SU-DHL-6 (cell line): ENCODE data around the gene SNRNP70.

Source experiments
- H2AFZ ChIP-seq: fragments of 200-600 bp; sonication (generic); 2 replicates; pipeline ENCODE4 v1.6.1; 2014; ENCODE audit warnings: low read depth, mild to moderate bottlenecking, moderate library complexity, mixed read lengths, antibody characterized with exemption, low read length; ENCODE audit not compliant: severe bottlenecking
- H3F3A ChIP-seq: fragments of 200-600 bp; shearing (Covaris generic); 2 replicates; pipeline ENCODE4 v1.6.0; 2016; ENCODE audit warnings: antibody characterized with exemption, mild to moderate bottlenecking; ENCODE audit not compliant: insufficient read depth
- H3K27ac ChIP-seq: fragments of 200-600 bp; sonication (generic); 2 replicates; pipeline ENCODE4 v1.5.1; 2016; ENCODE audit warnings: low read depth, mild to moderate bottlenecking, low read length, moderate library complexity, mixed read lengths
- H3K27me3 ChIP-seq: fragments of 200-600 bp; sonication (generic), shearing (Covaris generic); 2 replicates; pipeline ENCODE4 v1.6.0; 2014; ENCODE audit warnings: mild to moderate bottlenecking, low read length
- H3K36me3 ChIP-seq: fragments of 200-600 bp; sonication (generic); 2 replicates; pipeline ENCODE4 v1.6.1; 2014; ENCODE audit warnings: mild to moderate bottlenecking, low read length, mixed read lengths
- H3K4me2 ChIP-seq: fragments of 300-600, 200-600 bp; shearing (Covaris generic), sonication (generic); 2 replicates; pipeline ENCODE4 v1.6.0; 2014; ENCODE audit warnings: low read length, low read depth, mild to moderate bottlenecking; ENCODE audit not compliant: poor library complexity, severe bottlenecking
- H3K4me3 ChIP-seq: fragments of 200-600 bp; sonication (generic); 2 replicates; pipeline ENCODE4 v1.5.1; 2014; ENCODE audit warnings: antibody characterized with exemption, low read length, mild to moderate bottlenecking, mixed read lengths; ENCODE audit not compliant: insufficient read depth, poor library complexity, severe bottlenecking
- H3K79me2 ChIP-seq: fragments of 200-600 bp; sonication (generic); 2 replicates; pipeline ENCODE4 v1.6.1; 2014; ENCODE audit warnings: mild to moderate bottlenecking, low read length, moderate library complexity; ENCODE audit not compliant: insufficient read depth
- H3K9ac ChIP-seq: fragments of 200-600 bp; sonication (generic); 2 replicates; pipeline ENCODE4 v1.7.0; 2014; ENCODE audit warnings: mild to moderate bottlenecking, low read length
- H3K9me2 ChIP-seq: fragments of 200-600 bp; sonication (generic); replicated peaks from 2 replicates; pipeline ENCODE4 v1.6.1; 2014; ENCODE audit warnings: low read length; ENCODE audit not compliant: insufficient read depth
- H3K9me3 ChIP-seq: fragments of 200-600 bp; sonication (generic); 2 replicates; pipeline ENCODE4 v1.6.1; 2014; ENCODE audit warnings: low read length, mixed read lengths; ENCODE audit not compliant: insufficient read depth
- H4K20me1 ChIP-seq: fragments of 200-600 bp; sonication (generic); 2 replicates; pipeline ENCODE4 v1.6.1; 2014; ENCODE audit warnings: low read depth, mild to moderate bottlenecking, antibody characterized with exemption, low read length, moderate library complexity, mixed read lengths
- CTCF ChIP-seq: fragments of 200-600 bp; sonication (generic); IDR thresholded peaks from one replicate; pipeline ENCODE4 v1.5.1; 2017; ENCODE audit warnings: antibody characterized with exemption, mild to moderate bottlenecking, low read length, moderate library complexity; ENCODE audit not compliant: insufficient read depth, poor library complexity, severe bottlenecking
- EZH2phosphoT487 ChIP-seq: fragments of 200-600 bp; sonication (generic), shearing (Covaris generic); conservative IDR thresholded peaks from 2 replicates; pipeline ENCODE4 v1.6.1; 2018; ENCODE audit warnings: mild to moderate bottlenecking, antibody characterized with exemption, low read length, moderate library complexity, mixed read lengths

SNRNP70 gene

GRCh38 chr19:49086296-49086695 lies 1.0 kb downstream of the SNRNP70 start:
- no peaks in the 10 kb centered on the region for H3K9me3 ChIP-seq
- no peak overlapping the region for H2AFZ ChIP-seq
- no peak overlapping the region for H3K27ac ChIP-seq
- H3K9ac ChIP-seq: peak overlapping the region; percentile 79
- H4K20me1 ChIP-seq: peaks cover 27% of the 10 kb centered on the region
- TF ChIP-seq CTCF: no peak
- no peak for TF ChIP-seq EZH2phosphoT487
- H3F3A ChIP-seq: no peaks in the 10 kb centered on the region
- no peaks in the 10 kb centered on the region for H3K9me2 ChIP-seq
- H3K4me3 ChIP-seq: peak overlapping the region; percentile 95
- H3K36me3 ChIP-seq: peaks cover 27% of the 10 kb centered on the region
- H3K79me2 ChIP-seq: peaks cover 60% of the 10 kb centered on the region
- peak overlapping the region; percentile 94 for H3K4me2 ChIP-seq
- H3K27me3 ChIP-seq: no peaks in the 10 kb centered on the region

GRCh38 chr19:49091391-49092038 lies 6.3 kb downstream of the SNRNP70 start:
- H3K36me3 ChIP-seq: peaks cover 31% of the 10 kb centered on the region
- H4K20me1 ChIP-seq: peaks cover 23% of the 10 kb centered on the region
- H3K4me2 ChIP-seq: no peak overlapping the region

GRCh38 chr19:49092686-49093085 lies 7.4 kb downstream of the SNRNP70 start:
- Histone ChIP-seq H3K36me3 (peaks cover 19% of the 10 kb centered on the region), H3K9me3 (no peaks in the 10 kb centered on the region), H3K9me2 (no peaks in the 10 kb centered on the region), H3K9ac (no peak overlapping the region), H3K4me3 (no peak overlapping the region), H3K27me3 (no peaks in the 10 kb centered on the region), H3K79me2 (peaks cover 51% of the 10 kb centered on the region), H3K27ac (no peak overlapping the region), H2AFZ (no peak overlapping the region), H3F3A (peaks cover 11% of the 10 kb centered on the region), H4K20me1 (peaks cover 13% of the 10 kb centered on the region; the same call in 1 of the 2 replicates), H3K4me2 (no peak overlapping the region)
- no peak for TF ChIP-seq CTCF
- TF ChIP-seq EZH2phosphoT487: no peak

More at GRCh38 chr19:49091391-49092038, 6.3 kb downstream of the SNRNP70 start:
- Histone ChIP-seq H3K9me3 (no peaks in the 10 kb centered on the region), H3K27me3 (no peaks in the 10 kb centered on the region), H3K79me2 (peaks cover 63% of the 10 kb centered on the region), H2AFZ (no peak overlapping the region), H3F3A (peaks cover 3% of the 10 kb centered on the region; the same call in 1 of the 2 replicates), H3K9me2 (no peaks in the 10 kb centered on the region), H3K27ac (no peak overlapping the region), H3K4me3 (no peak overlapping the region), H3K9ac (no peak overlapping the region)
- TF ChIP-seq EZH2phosphoT487 (no peak), CTCF (no peak)
